HEK293 (cell line): ENCODE data around the gene ABCB11.

ENCODE experiments used
- CTCF ChIA-PET: fragments of 350-600 bp; formaldehyde crosslinking; extraction: SDS; loops from one replicate; lab custom pipeline; 2021; ENCODE audit warnings: antibody characterized with exemption; lab: Yijun Ruan, JAX
- POLR2A ChIA-PET: fragments of 300-600 bp; formaldehyde crosslinking; extraction: SDS; loops from one replicate; lab custom pipeline; 2020; ENCODE audit warnings: antibody characterized with exemption, inconsistent platforms; lab: Yijun Ruan, JAX
- H3K27ac ChIP-seq: fragments of 200-500 bp; sonication (Bioruptor generic); 2 replicates; pipeline ENCODE4 v1.5.1; 2014; ENCODE audit warnings: low read depth, low read length, control low read depth, inconsistent platforms; ENCODE audit errors: extremely low read depth
- H3K36me3 ChIP-seq, 2 experiments: fragments of 200-500 bp in 1 of 2; sonication (Bioruptor generic) in 1 of 2; 1 replicate in 1 of 2; 2 replicates in 1 of 2; pipeline ENCODE4 v1.5.1; 2014 to 2017; ENCODE audit warnings: inconsistent platforms in 2 of 2, low read length in 2 of 2; ENCODE audit not compliant: control insufficient read depth in 2 of 2, insufficient read depth in 1 of 2
- H3K4me1 ChIP-seq: fragments of 200-500 bp; sonication (Bioruptor generic); 2 replicates; pipeline ENCODE4 v1.5.1; 2014; ENCODE audit warnings: mild to moderate bottlenecking, low read length, inconsistent platforms; ENCODE audit not compliant: control insufficient read depth, insufficient read depth
- H3K4me3 ChIP-seq: 2 replicates; pipeline ENCODE4 v1.5.1; 2011; ENCODE audit warnings: low read depth, mild to moderate bottlenecking, control low read depth, low read length, moderate library complexity
- H3K9me3 ChIP-seq: fragments of 200-500 bp; sonication (Bioruptor generic); 2 replicates; pipeline ENCODE4 v1.5.1; 2014; ENCODE audit warnings: low read depth, low read length, inconsistent platforms; ENCODE audit not compliant: control insufficient read depth, insufficient read depth
- KLF16 ChIP-seq: fragments of 450-650 bp; formaldehyde crosslinking; IDR thresholded peaks from 2 replicates; pipeline ENCODE4 v1.5.1; 2017; ENCODE audit warnings: missing biosample characterization, missing genetic modification characterization
- KLF7 ChIP-seq: fragments of 450-650 bp; formaldehyde crosslinking; IDR thresholded peaks from 2 replicates; pipeline ENCODE4 v1.5.1; 2016; ENCODE audit warnings: missing biosample characterization, missing genetic modification characterization, borderline replicate concordance
- KLF9 ChIP-seq: fragments of 450-650 bp; formaldehyde crosslinking; IDR thresholded peaks from 2 replicates; pipeline ENCODE4 v1.5.1; 2016; ENCODE audit warnings: missing biosample characterization, missing genetic modification characterization, low read depth
- MZF1 ChIP-seq: fragments of 450-650 bp; formaldehyde crosslinking; IDR thresholded peaks from 2 replicates; pipeline ENCODE4 v1.5.1; 2017; ENCODE audit warnings: missing biosample characterization, missing genetic modification characterization, borderline replicate concordance
- OVOL3 ChIP-seq: fragments of 450-650 bp; formaldehyde crosslinking; IDR thresholded peaks from 2 replicates; pipeline ENCODE4 v1.5.1; 2016; ENCODE audit warnings: missing biosample characterization, missing genetic modification characterization
- PBX3 ChIP-seq: sonication (generic); formaldehyde crosslinking; IDR thresholded peaks from 2 replicates; pipeline ENCODE4 v1.8.1; 2022; ENCODE audit warnings: mild to moderate bottlenecking, moderate library complexity, missing genetic modification reagents
- PRDM6 ChIP-seq: fragments of 450-650 bp; formaldehyde crosslinking; IDR thresholded peaks from 2 replicates; pipeline ENCODE4 v1.5.1; 2017; ENCODE audit warnings: missing biosample characterization, missing genetic modification characterization
- SCRT1 ChIP-seq: fragments of 450-650 bp; formaldehyde crosslinking; IDR thresholded peaks from 2 replicates; pipeline ENCODE4 v1.5.1; 2016; ENCODE audit warnings: missing biosample characterization, missing genetic modification characterization, borderline replicate concordance
- ZFP37 ChIP-seq: fragments of 450-650 bp; formaldehyde crosslinking; IDR thresholded peaks from 2 replicates; pipeline ENCODE4 v1.5.1; 2016; ENCODE audit warnings: missing biosample characterization, missing genetic modification characterization
- ZNF114 ChIP-seq: fragments of 450-650 bp; formaldehyde crosslinking; IDR thresholded peaks from 2 replicates; pipeline ENCODE4 v1.5.0; 2017; ENCODE audit warnings: missing biosample characterization, missing genetic modification characterization
- ZNF138 ChIP-seq: fragments of 450-650 bp; formaldehyde crosslinking; IDR thresholded peaks from 2 replicates; pipeline ENCODE4 v1.5.1; 2016; ENCODE audit warnings: missing biosample characterization, missing genetic modification characterization, borderline replicate concordance
- ZNF140 ChIP-seq: fragments of 450-650 bp; formaldehyde crosslinking; IDR thresholded peaks from 2 replicates; pipeline ENCODE4 v1.5.1; 2016; ENCODE audit warnings: missing biosample characterization, missing genetic modification characterization
- ZNF174 ChIP-seq: fragments of 450-650 bp; formaldehyde crosslinking; IDR thresholded peaks from 2 replicates; pipeline ENCODE4 v1.5.0; 2017; ENCODE audit warnings: missing biosample characterization, mild to moderate bottlenecking, missing genetic modification characterization
- ZNF221 ChIP-seq: fragments of 450-650 bp; formaldehyde crosslinking; IDR thresholded peaks from 2 replicates; pipeline ENCODE4 v1.5.1; 2017; ENCODE audit warnings: missing biosample characterization, missing genetic modification characterization, borderline replicate concordance
- ZNF274 ChIP-seq, 2 experiments: fragments of 200-500 bp in 1 of 2; fragments of 450-650 bp in 1 of 2; sonication (Bioruptor generic) in 1 of 2; formaldehyde crosslinking in 1 of 2; IDR thresholded peaks; 2 replicates each; pipeline versions ENCODE4 v1.5.1 to v1.6.1; 2014 to 2016; ENCODE audit warnings: borderline replicate concordance in 1 of 2, inconsistent platforms in 1 of 2, low read length in 1 of 2, missing biosample characterization in 1 of 2, missing genetic modification characterization in 1 of 2
- ZNF335 ChIP-seq: fragments of 450-650 bp; formaldehyde crosslinking; conservative IDR thresholded peaks from 2 replicates; pipeline ENCODE4 v1.5.1; 2016; ENCODE audit warnings: missing biosample characterization, missing genetic modification characterization
- ZNF549 ChIP-seq: fragments of 450-650 bp; IDR thresholded peaks from 2 replicates; pipeline ENCODE4 v1.5.1; 2018; ENCODE audit warnings: missing biosample characterization, missing genetic modification characterization, mild to moderate bottlenecking, inconsistent platforms, moderate library complexity
- ZNF677 ChIP-seq: fragments of 450-650 bp; IDR thresholded peaks from 2 replicates; pipeline ENCODE4 v1.5.0; 2018; ENCODE audit warnings: missing biosample characterization, mild to moderate bottlenecking, missing genetic modification characterization, moderate library complexity
- ZNF768 ChIP-seq: fragments of 450-650 bp; formaldehyde crosslinking; IDR thresholded peaks from 2 replicates; pipeline ENCODE4 v1.5.1; 2018; ENCODE audit warnings: missing biosample characterization, mild to moderate bottlenecking, missing genetic modification characterization
- ZSCAN4 ChIP-seq: fragments of 450-650 bp; formaldehyde crosslinking; IDR thresholded peaks from 2 replicates; pipeline ENCODE4 v1.5.1; 2017; ENCODE audit warnings: missing biosample characterization, missing genetic modification characterization
- ZXDB ChIP-seq: fragments of 450-650 bp; formaldehyde crosslinking; IDR thresholded peaks from 2 replicates; pipeline ENCODE4 v1.5.1; 2016; ENCODE audit warnings: missing biosample characterization, missing genetic modification characterization
- TF ChIP-seq, protein P1 (sequence below): fragments of 450-650 bp; formaldehyde crosslinking; IDR thresholded peaks from 2 replicates; pipeline ENCODE4 v1.5.0; 2017; ENCODE audit warnings: missing biosample characterization, missing genetic modification characterization, borderline replicate concordance
- TF ChIP-seq, protein P2 (sequence below): fragments of 450-650 bp; formaldehyde crosslinking; IDR thresholded peaks from 2 replicates; pipeline ENCODE4 v1.5.1; 2016; ENCODE audit warnings: missing biosample characterization, missing genetic modification characterization

ABCB11 gene

GRCh38 chr2:169023161-169023560, 8.0 kb downstream of the ABCB11 start:
- Histone ChIP-seq H3K4me3 (no peak overlapping the region), H3K9me3 (no peaks in the 10 kb centered on the region), H3K27ac (no peak overlapping the region), H3K36me3 (no peaks in the 10 kb centered on the region), H3K4me1 (no peaks in the 10 kb centered on the region)
- POLR2A ChIA-PET = no interaction called here
- TF ChIP-seq PRDM6 (tag by site-specific recombination) (no peak), SCRT1 (tag by site-specific recombination) (no peak), ZNF114 (tag by site-specific recombination) (no peak)
- TF ChIP-seq, protein P1, sequence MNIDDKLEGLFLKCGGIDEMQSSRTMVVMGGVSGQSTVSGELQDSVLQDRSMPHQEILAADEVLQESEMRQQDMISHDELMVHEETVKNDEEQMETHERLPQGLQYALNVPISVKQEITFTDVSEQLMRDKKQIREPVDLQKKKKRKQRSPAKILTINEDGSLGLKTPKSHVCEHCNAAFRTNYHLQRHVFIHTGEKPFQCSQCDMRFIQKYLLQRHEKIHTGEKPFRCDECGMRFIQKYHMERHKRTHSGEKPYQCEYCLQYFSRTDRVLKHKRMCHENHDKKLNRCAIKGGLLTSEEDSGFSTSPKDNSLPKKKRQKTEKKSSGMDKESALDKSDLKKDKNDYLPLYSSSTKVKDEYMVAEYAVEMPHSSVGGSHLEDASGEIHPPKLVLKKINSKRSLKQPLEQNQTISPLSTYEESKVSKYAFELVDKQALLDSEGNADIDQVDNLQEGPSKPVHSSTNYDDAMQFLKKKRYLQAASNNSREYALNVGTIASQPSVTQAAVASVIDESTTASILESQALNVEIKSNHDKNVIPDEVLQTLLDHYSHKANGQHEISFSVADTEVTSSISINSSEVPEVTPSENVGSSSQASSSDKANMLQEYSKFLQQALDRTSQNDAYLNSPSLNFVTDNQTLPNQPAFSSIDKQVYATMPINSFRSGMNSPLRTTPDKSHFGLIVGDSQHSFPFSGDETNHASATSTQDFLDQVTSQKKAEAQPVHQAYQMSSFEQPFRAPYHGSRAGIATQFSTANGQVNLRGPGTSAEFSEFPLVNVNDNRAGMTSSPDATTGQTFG (tag by site-specific recombination) = no peak
- CTCF ChIA-PET = interaction anchor here (0.6 kb wide), 1 partner anchor 11 kb away, joined by 5 read pairs; no protein-coding TSS in a partner anchor

- Histone ChIP-seq H3K9me3 (no peaks in the 10 kb centered on the region), H3K4me3 (no peak overlapping the region), H3K36me3 (no peaks in the 10 kb centered on the region), H3K27ac (no peak overlapping the region), H3K4me1 (no peaks in the 10 kb centered on the region)
- ChIA-PET CTCF (no interaction called here), POLR2A (no interaction called here)
- no peak for TF ChIP-seq ZFP37
- TF ChIP-seq, protein P2, sequence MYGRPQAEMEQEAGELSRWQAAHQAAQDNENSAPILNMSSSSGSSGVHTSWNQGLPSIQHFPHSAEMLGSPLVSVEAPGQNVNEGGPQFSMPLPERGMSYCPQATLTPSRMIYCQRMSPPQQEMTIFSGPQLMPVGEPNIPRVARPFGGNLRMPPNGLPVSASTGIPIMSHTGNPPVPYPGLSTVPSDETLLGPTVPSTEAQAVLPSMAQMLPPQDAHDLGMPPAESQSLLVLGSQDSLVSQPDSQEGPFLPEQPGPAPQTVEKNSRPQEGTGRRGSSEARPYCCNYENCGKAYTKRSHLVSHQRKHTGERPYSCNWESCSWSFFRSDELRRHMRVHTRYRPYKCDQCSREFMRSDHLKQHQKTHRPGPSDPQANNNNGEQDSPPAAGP (tag by site-specific recombination) = no peak
- no peak for TF ChIP-seq KLF7 (tag by site-specific recombination)
- TF ChIP-seq ZNF174 (tag by site-specific recombination) = no peak
- TF ChIP-seq ZNF274 (IDR thresholded peaks at IDR 0.05; ENCODE audit: low read length) = no peak
- no peak for TF ChIP-seq ZNF274 (tag by site-specific recombination; IDR thresholded peaks at IDR 0.05; ENCODE audit: borderline replicate concordance)
- no peak for TF ChIP-seq ZNF549
- TF ChIP-seq MZF1 (tag by site-specific recombination) = no peak
- TF ChIP-seq KLF9 (tag by site-specific recombination) = no peak
- TF ChIP-seq OVOL3 (tag by site-specific recombination) = no peak
- no peak for TF ChIP-seq ZNF221 (tag by site-specific recombination)
- TF ChIP-seq ZNF140 (tag by site-specific recombination) = no peak
- no peak for TF ChIP-seq ZNF677 (tag by site-specific recombination)
- TF ChIP-seq ZNF138 = no peak
- TF ChIP-seq KLF16 = no peak
- no peak for TF ChIP-seq ZXDB (tag by site-specific recombination)
- TF ChIP-seq ZNF768 = no peak
- TF ChIP-seq ZSCAN4 (tag by site-specific recombination) = no peak
- TF ChIP-seq ZNF335 = no peak
- no peak for TF ChIP-seq PBX3 (CRISPR knock-in tag)
Measured at GRCh38 chr2:169018390-169018789, 12.7 kb downstream of the ABCB11 start.
